GM19438 (cell line): ENCODE measurements around the gene SAP30L.

Experiments
- ATAC-seq: cut with Tn5 transposase; IDR thresholded peaks from one replicate; pipeline ENCODE4 v1.9.1; 2021; ENCODE audit warnings: low read depth; ENCODE audit not compliant: unreplicated experiment

Gene SAP30L

DNA sequence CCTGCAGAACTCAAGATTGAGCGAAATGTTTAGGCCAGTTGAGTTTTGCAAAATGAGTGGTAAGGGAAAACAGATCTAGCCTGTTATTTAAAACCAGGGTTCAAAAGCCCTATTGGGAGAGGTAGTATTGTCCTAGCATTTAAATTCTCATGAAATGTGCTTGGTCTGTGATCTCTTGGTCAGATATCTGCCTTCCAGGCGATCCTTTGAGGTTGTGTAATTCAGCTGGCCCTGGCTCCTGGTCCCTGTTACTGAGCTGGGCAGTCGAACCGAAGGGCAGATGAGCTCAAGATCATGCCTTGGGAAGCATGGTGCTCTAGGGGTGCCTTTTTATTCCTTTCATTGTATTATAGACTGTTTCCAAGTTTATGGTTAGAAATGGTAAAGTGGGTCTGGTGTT is 14.4 kb downstream of the SAP30L start:
- no peak for ATAC-seq

DNA sequence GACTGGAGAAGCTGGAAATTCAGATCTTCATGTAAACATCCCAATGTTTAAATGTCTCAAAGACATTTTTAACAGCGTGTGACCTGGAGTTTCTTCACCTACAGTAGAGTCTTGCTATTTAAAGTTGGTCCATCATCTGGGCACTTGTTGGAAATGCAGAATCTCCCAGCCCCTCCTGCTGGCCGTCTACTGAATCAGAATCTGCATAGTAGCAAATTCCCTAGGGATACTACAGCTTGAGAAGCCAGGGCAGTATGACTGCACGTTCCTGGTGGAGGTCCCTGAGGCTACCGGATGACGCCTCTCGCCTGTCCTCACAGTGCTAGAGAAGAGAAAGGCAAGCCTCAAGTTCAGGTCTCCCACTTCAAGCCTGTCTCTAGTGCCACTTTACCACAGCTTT is 15.7 kb downstream of the SAP30L start:
- no peak for ATAC-seq

DNA sequence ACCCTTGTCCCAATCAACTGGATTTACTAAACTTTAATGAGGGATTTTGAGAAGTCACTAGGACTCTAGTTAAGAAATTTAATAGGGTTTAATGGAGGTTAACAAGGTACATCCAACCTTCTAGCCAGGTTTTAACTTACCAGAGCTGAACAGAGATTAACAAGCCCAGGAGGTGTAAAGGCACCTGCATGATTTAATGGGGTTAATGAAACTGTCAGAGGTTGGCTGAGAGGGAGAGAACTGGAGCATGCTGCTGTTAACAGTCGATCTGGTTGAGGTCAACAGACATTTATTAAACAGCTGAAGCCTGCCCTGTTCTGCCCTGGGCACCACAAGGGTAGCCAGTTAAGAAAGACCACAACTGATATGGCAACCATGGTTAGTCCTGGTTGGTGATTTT is 18.6 kb downstream of the SAP30L start:
- no peak for ATAC-seq

DNA sequence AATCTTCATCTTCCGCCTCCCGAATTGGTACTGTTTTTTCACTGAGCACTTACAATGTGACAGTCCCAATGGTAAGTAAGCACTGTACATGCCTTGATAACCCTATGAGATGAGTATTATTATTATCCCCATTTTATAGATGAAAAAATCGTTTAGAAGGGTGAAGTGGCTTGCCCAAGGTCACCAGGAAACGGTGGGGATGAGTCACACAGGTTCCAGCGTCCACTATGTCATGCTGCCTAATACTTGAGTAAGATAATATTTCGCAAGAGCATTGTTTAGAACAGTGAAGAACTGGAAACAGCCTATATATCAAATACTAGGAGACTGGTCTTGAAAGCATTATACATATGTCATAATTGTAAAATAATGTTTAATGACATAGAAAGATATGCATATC is 19.4 kb downstream of the SAP30L start:
- ATAC-seq: no peak

DNA sequence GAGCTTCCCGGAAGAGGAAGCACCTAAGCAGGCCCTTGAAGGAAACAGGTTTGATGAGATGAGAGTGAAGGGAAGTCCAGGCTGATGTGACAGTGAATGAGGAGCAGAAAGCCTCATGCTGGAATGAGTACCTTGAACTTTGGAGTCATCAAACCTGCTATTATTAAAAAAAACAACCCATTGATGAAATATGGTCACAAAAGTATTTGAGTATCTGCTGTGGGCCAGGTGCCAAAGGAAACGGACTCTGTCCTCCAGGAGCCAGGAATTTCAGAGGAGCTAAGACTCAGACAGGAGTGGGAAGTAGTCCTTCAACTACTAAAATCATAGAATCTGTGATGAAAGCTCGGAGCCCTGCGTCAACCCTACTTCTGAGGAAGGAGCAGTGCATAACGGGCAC is 20.4 kb downstream of the SAP30L start:
- ATAC-seq: no peak

DNA sequence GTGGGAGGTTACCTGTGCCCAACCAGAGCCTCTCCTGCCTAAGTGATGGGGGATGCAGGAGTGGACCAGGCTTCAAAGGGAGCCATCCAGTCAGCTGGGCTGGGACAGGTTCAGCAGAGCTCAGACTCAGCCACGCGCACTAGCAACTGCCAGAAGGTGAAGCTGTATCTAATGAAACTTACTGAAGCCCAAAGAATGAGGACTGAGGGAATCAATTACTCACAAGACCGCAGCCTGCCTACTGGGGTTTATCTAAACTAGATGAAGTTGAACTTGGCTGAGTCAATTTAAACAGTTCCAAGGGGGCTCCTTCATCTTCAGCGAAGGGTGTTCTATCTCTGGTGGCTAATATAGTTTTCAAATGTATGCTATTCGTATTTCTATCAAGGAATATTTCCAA is 20.9 kb downstream of the SAP30L start:
- no peak for ATAC-seq

DNA sequence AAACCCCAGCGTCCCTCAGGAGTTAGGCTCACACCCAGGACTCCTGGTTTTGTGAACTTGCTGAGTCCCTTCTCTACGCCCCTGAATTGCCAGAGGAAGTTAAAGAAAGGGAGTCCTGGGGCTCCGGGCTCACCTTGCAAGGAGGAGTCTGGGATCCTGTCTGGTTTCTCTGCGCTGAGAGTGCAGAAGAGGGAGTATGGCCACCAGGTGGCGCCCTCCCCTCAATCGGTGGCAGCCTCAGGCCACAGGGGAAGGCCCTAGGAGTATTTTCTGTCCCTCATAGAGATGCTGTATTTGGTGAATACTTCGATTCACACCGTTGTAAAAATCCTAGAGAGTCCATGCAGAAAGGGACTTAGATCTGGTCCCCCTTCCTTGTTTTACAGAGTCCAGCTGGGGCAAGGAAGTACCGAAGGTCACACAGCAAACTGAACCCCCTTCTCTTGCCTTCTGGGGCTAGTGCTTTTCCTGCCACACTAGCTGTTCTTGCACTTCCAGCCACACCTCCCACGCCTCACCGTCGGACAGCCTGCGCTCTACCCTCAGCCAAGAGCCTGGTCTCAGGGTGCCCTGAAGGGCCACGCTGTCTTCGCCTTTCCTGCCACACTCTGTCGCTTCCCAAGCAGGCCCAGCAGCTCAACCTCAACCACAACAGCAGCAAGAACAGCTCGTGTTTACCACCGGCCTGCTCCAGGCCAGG is 22.0 kb downstream of the SAP30L start:
- ATAC-seq: peak; percentile 95

DNA sequence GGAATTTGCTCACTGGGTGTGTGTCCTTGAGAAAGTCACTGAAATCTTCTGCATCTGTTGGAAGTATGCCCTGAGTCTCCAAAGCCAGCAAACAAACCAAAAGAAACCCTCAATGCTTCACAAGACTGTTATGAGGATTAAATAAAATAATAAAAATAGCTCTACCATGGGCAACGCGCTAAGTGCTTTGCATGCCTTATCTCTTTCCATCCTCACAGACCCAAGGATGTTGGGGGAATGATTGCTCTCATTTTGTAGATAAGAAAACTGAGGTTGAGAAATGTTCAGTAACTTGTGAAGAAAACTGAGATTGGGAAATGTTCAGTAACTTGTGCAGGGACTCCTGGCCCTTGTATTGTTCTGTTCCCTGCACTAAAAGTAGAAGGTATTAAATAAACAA is 24.3 kb downstream of the SAP30L start:
- ATAC-seq: no peak

DNA sequence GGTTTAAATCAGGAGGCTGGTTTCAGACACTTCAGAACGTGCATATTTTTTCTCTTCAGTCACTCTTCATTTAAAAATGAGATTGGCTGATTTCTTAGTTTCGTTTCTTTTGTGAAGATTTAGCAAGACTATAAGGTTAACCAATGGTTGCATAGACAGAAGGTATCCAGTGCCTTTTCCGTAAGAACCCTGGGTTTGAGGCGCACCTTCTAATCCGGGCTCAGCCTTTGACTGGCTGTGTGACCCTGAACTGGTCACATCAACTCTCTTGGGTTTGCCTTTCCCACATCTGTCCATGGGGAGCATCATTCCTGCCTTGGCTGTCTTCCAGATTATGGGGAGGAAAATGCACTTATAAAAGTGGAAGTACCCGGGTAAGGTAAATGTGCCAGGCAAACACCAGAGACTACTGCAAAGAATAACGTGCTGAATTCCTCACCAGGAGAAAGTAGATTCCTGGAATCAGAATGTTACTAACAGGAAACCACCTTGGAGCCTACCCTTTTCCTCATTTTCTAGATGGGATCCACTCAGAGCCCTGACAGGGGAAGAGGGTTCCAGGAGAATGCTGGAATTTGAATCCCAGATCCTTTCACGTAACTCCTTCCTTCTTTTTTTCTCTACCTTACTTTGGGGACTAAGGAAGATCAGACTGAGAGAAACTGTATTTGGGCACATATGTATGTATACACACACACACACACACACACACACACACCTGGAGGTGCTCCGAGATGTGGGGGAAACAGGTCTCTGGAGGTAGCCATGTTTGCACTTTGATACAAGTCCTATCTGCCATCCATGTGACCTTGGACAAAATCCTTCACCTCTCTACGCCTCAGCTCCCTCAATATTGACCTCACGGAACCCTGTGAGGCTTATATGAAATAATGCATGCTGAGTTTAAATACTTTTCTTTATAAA is 25.4 kb downstream of the SAP30L start:
- no peak for ATAC-seq

DNA sequence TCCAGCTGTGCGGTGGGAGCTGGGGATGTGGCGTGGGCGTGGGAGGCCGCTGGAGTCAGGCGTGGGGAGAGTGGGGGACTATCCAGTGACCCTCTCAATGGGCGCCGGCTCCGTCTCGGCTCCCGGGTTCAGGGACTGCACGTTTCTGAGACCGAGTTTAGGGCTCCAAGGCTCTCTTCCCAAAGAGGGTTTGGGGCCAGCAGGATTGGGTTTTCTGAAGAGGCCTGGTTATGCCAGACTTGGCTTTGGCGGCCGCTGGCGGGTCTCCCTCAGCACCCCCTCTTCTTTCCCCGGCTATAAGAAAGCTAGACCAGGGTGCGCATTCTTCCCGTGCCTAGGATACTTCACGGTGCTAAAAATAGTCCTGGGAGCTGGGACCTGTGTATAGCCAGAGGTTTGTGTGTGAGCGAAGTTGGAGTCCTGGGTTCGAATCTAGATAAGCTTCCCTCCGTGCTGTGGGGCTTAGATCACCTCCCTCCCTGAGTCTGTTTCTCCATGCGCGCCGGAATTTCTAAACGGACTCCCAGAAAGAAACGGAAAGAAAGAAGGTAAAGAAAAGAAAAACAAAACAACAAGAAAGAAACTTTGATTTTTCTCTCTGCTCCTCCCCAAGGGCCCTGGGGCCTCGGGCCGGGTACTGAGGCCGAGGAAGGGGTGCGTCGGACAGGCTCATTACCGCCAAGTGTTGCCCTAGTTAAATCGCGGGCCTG is 27.2 kb downstream of the SAP30L start:
- ATAC-seq: no peak

DNA sequence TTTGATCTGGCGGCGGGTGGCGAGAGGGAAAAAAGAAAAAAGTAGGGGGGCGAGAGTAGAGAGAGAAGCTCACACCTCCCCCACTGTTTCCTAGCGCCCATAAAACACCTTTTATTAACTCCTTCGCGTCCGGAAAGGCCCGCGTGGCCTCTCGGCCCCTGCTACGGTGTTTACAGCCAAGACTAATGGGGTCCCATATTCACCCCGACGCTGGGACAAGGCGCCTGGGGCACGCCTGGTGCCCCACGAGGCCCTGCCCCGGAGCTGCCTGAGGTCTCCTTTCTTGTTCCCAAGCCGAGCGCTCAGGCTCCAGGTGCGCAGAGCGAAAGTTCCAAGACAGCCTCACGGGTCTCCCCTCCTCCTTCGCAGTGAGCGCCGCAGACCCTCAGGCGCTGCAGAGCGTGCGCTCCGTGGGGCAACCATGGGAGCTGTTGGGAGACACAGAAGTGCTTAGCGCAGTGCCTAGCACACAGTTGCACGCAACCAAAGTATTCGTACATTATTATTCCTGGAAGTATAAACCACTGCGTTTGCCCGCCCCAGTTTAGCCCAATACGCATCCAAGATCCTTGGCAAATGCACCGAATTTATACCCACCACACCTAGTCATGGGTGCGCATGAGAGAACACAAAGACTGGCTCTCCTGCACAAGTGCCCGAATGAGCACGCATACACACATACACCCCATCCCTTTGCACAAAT is 27.9 kb downstream of the SAP30L start:
- ATAC-seq: no peak

DNA sequence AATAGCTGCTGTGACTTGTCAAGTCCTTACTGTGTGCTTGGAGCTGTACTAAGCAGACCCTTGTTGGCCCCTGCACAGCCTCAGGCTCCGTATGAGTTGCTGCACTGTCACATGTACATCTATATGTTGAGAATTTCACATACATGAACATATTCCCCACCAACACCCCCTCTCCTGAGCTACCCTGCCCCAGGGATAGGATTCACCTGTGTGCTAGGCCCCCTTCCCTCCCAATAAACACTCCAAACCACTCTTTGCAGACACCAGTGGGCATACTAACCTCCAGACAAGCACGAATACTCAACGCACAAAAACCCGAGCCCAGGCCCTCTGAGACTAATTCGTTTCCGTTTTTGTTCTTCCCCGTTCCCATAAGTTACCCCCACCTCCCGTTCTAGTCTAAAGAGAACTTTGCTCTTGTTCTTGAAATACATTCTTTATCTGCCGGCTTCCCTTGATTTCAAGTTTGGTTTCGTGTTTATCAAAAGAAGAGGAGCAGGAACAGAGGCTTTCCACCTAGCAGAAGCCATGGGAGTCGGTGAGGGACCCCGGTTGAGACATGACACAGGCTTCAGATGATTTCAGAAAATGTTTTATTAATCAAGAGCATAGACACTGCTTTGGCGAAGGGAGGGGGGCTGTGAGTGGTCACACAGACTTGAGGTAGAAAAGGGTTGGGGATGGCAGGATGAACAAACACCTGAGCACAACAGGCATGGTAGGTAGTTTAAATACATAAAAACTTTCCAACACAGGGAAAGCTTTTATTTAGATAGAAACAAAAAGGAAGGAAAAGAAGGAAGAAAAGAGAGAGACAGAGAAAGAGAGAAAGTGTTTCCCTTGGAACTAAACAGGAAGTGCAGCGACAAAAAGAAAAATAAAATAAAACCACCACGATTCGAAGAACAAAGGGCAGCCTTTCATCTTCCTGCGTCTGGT is 28.9 kb downstream of the SAP30L start:
- ATAC-seq: no peak

DNA sequence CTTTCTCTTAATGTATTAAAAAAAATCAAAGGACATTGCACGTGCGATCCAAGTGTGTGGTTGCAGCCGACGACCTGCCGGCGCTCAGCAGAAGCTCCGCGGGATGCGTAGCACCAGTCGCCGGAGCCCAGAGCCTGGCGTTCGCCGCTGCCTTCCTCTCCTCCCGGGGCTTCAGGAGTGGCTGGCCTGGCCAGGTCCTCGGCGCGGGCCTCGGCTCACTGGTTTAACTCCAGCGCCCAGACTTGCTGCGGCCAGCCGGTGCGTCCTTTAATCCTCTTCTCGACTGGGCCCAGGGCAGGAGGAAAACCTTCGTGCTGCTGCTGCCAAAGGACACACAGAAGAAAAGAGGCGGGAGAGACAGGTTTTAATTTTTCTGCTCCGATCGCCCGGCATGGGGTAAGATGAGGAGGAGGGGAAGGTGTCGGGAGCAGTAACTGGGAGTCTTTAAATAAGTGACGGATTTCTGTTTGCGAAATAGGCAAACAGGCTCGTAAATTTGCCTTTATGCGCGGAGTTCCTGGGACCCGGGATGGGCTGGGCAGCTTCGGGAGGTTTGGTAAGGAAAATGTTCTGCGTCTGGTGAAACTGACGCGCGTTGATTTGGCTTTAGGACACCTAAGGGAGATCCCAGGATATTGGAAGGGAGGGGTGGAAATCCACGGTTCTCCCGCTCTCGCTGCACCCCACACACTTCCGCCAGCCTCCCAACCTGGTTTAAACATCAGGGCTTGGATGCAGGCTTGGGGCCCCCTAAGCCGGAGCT is 30.0 kb downstream of the SAP30L start:
- no peak for ATAC-seq

DNA sequence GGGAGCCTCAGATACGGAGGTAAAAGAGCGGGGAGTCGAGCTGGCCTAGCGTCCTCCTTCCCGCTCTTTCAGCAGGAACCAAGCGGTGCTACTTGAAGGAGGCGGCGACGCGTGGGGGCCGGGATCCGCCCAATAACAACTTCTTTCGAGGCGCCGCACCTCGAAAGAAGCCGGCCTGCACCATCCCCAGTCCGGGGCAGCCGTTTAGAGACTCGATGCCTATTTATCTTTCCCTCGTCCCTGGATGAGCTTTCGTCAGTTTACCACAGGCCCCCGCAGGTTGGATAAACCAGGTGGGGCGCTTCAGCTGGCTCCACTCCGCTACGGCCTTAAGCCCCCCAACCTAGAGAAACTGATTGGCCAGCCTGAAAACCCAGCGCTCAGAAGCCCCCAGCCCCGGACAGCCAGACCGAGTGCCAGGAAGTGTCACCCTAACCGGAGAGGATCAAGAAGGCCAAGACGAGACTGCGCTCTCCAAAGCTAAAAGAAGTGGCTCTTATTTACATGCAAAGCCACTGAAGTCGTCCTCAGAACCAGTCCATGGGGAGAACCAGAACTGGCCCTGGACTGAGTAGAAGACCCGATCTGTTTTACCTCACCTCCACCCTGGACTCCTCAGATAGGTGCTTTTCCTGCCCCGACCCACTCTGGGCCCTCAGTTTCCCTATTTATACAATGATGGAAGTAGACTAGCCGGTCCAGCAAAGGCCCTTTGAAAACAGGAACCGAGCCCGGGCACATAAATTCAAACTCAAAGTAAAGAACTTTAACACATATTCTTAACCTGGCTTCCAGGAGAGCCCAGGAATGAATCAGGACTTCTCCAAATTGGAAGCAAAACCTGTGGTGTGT is 30.8 kb downstream of the SAP30L start:
- ATAC-seq: no peak

DNA sequence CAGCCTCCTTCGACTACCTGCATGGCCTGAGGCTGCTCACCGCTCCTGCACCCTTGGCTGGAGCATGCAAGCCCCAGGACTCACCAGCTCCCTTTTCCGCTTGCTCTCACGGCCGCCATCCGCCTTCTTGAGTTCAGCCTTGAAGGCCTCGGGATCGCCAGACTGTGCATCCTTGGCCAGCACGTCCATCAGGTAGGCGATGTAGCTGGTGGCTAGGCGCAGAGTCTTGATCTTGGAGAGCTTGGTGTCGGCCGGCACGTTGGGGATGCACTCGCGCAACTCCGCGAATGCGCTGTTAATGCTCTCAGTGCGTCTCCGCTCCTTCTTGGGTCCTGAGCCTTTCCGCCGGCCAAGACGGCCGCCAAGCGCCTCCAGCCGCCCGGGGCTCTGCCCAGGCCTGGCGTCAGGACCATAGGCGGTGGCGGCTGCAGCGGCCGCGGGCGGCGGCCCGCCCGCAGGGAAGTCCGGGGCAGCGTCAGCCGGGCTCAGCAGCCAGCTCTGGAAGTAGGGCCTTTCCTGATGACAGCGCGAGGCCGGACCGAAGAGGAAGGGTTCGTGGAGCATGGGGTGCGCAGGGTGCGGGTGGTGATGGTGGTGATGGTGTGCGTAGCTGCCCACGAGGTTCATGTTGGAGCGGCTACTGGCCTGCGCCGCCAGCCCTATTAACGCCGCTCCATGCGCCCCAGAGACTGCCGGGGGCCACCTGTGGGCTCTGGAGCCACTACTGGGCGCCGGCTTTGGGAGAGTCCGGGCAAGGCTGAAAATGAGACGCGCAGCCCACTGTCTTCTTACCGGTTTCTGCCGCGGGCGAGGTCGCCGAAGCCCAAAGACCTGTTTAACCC is 31.8 kb downstream of the SAP30L start:
- ATAC-seq: no peak

DNA sequence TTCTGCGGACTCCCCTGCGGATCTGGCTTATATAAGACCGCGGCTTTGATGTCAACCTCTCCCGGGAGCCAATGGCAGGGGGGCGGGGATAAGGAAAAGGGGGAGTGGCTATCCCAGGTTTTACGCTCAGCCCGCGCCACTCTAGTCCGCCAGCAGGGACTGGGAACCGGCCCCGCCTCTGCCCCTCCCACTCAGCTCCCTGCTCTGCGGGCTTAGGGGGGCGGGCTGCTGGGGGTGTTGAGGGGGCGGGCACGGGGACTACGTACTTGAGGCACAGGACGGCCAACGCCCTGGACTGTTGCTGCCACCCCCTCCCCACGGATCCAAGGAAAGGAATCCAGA is 32.4 kb downstream of the SAP30L start, which contains the start of gene HAND1:
Gene HAND1 (minus strand): TSS at position 4 of the 342 bp plus-strand sequence. CDS start 219 bp downstream, outside the sequence.
- no peak for ATAC-seq

DNA sequence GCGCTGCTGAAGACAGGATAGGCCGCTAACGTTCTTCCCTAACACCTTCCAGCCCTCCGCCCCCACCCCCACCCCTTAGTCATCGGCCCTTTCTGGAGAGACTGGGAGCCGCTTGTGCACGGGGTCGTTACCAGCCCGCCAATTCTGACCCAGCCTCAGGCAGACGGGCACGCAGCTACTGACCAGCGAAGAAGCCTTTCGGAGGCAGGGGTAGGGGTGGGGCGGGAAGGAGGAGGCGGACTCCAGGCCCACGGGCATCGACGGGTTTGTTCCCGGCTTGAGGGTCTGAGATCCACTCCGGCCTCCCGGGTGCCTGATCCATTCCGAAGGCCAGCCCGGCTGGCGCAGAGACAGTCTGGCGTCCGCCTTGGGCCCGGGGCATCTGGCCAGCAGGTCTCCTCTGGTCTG is 33.0 kb downstream of the SAP30L start:
- no peak for ATAC-seq
